HCT116 (cell line): ENCODE results near the gene THTPA. TPM values are rescaled to one million over a fixed set of nuclear protein-coding genes. Genes with fewer than 3 reads are reported as not detected.

Source experiments
- ATAC-seq: fragments of 200-7000 bp; cut with Tn5 transposase; 2 replicates; pipeline ENCODE4 v1.9.1; 2020; ENCODE audit warnings: mild to moderate bottlenecking, moderate library complexity
- BruUV-seq: library from RNA; stranded (reverse); fragments of 400-500 nt; replicated peaks from 2 replicates; lab custom pipeline; 2021; lab: Mats Ljungman, UMichigan
- CTCF ChIA-PET: fragments of 300-600 bp; sonication (Branson Sonifier 250); formaldehyde crosslinking; loops from one replicate; lab custom pipeline; 2021; ENCODE audit warnings: antibody characterized with exemption; lab: Charles Lee
- POLR2A ChIA-PET: fragments of 300-600, 350-600 bp; sonication (Branson Sonifier 250); formaldehyde crosslinking; loops from one replicate; lab custom pipeline; 2021; ENCODE audit warnings: antibody characterized with exemption; lab: Charles Lee
- RAD21 ChIA-PET, 2 experiments: fragments of 300-600 bp; sonication (Branson Sonifier 250); formaldehyde crosslinking; loops; one replicate each; lab custom pipeline; 2023; ENCODE audit warnings: low total read pairs in 2 of 2; ENCODE audit not compliant: uncharacterized antibody in 2 of 2, unreplicated experiment in 2 of 2, low non-redundant PET in 1 of 2; lab: Charles Lee
- DNase-seq: peaks from one replicate; pipeline ENCODE4 v3.0.0-alpha.2; 2010; ENCODE audit warnings: low read depth, low spot score
- H2AFZ ChIP-seq: fragments of 200-600 bp; shearing (Covaris generic), sonication (generic); 2 replicates; pipeline ENCODE4 v1.6.1; 2017; ENCODE audit warnings: low read depth, mixed run types, mixed read lengths, antibody characterized with exemption, low read length; ENCODE audit not compliant: poor library complexity, severe bottlenecking
- H3K27ac ChIP-seq: 2 replicates; pipeline ENCODE4 v1.5.1; 2012; ENCODE audit warnings: low read depth, low read length
- H3K27me3 ChIP-seq: fragments of 200-600 bp; sonication (generic); 2 replicates; pipeline ENCODE4 v1.6.1; 2016; ENCODE audit warnings: mixed run types, low read length, mixed read lengths; ENCODE audit not compliant: insufficient read depth
- H3K36me3 ChIP-seq, 2 experiments: fragments of 200-500 bp in 1 of 2; fragments of 200-600 bp in 1 of 2; sonication (Bioruptor generic) in 1 of 2; sonication (generic) in 1 of 2; 2 replicates each; pipeline versions ENCODE4 v1.5.1 to v1.6.1; 2014 to 2016; ENCODE audit warnings: low read length in 2 of 2, inconsistent platforms in 1 of 2, mixed read lengths in 1 of 2, mixed run types in 1 of 2; ENCODE audit not compliant: insufficient read depth in 2 of 2, control insufficient read depth in 1 of 2
- H3K4me1 ChIP-seq, 2 experiments: fragments of 200-600 bp in 1 of 2; sonication (generic) in 1 of 2; 2 replicates each; pipeline versions ENCODE4 v1.5.1 to v1.6.1; 2012 to 2017; ENCODE audit warnings: low read length in 2 of 2, inconsistent platforms in 1 of 2, mild to moderate bottlenecking in 1 of 2, mixed read lengths in 1 of 2, mixed run types in 1 of 2, moderate library complexity in 1 of 2; ENCODE audit not compliant: insufficient read depth in 2 of 2, control insufficient read depth in 1 of 2
- H3K4me2 ChIP-seq: fragments of 200-600 bp; sonication (generic); 2 replicates; pipeline ENCODE4 v1.6.1; 2017; ENCODE audit warnings: mixed run types, low read length, mixed read lengths
- H3K4me3 ChIP-seq, 2 experiments: fragments of 200-600 bp in 1 of 2; sonication (generic) in 1 of 2; replicated peaks in 1 of 2; 2 replicates each; pipeline ENCODE4 v1.5.1; 2011 to 2016; ENCODE audit warnings: low read length in 2 of 2, control low read depth in 1 of 2, low read depth in 1 of 2, mild to moderate bottlenecking in 1 of 2, mixed read lengths in 1 of 2, mixed run types in 1 of 2
- H3K79me2 ChIP-seq: fragments of 200-600 bp; sonication (generic); 2 replicates; pipeline ENCODE4 v1.6.1; 2017; ENCODE audit warnings: mild to moderate bottlenecking, mixed run types, low read length, moderate library complexity, mixed read lengths; ENCODE audit not compliant: insufficient read depth
- H3K9ac ChIP-seq: fragments of 200-600 bp; sonication (generic); 2 replicates; pipeline ENCODE4 v1.6.1; 2016; ENCODE audit warnings: low read length, mixed read lengths
- H3K9me2 ChIP-seq: fragments of 200-600 bp; sonication (generic), shearing (Covaris generic); 2 replicates; pipeline ENCODE4 v1.6.1; 2017; ENCODE audit warnings: mixed run types, mild to moderate bottlenecking, moderate library complexity; ENCODE audit not compliant: insufficient read depth
- H3K9me3 ChIP-seq, 2 experiments: fragments of 200-500 bp in 1 of 2; fragments of 200-600 bp in 1 of 2; sonication (Bioruptor generic) in 1 of 2; sonication (generic) in 1 of 2; 2 replicates each; pipeline ENCODE4 v1.6.1; 2014 to 2017; ENCODE audit warnings: low read length in 2 of 2, mixed read lengths in 2 of 2, inconsistent platforms in 1 of 2, low read depth in 1 of 2, mild to moderate bottlenecking in 1 of 2, mixed run types in 1 of 2, moderate library complexity in 1 of 2; ENCODE audit not compliant: control insufficient read depth in 1 of 2, insufficient read depth in 1 of 2
- H4K20me1 ChIP-seq: fragments of 200-600 bp; sonication (generic), shearing (Covaris generic); 2 replicates; pipeline ENCODE4 v1.6.1; 2017; ENCODE audit warnings: mixed run types, mild to moderate bottlenecking, moderate library complexity; ENCODE audit not compliant: insufficient read depth
- CBX3 ChIP-seq: IDR thresholded peaks from 2 replicates; pipeline ENCODE4 v1.6.1; 2012; ENCODE audit warnings: low read depth
- EGR1 ChIP-seq: IDR thresholded peaks from 2 replicates; pipeline ENCODE4 v1.6.1; 2012; ENCODE audit warnings: low read depth
- EZH2 ChIP-seq: fragments of 200-600 bp; sonication (generic); IDR thresholded peaks from 2 replicates; pipeline ENCODE4 v1.6.1; 2017; ENCODE audit warnings: antibody characterized with exemption, mixed run types
- JUND ChIP-seq: IDR thresholded peaks from 2 replicates; pipeline ENCODE4 v1.6.1; 2012
- POLR2AphosphoS5 ChIP-seq: IDR thresholded peaks from 2 replicates; pipeline ENCODE4 v1.6.1; 2011; ENCODE audit warnings: mild to moderate bottlenecking, low read depth, low read length, moderate library complexity
- RAD21 ChIP-seq: IDR thresholded peaks from 2 replicates; pipeline ENCODE4 v1.6.1; 2012; ENCODE audit warnings: low read depth, mild to moderate bottlenecking
- REST ChIP-seq: IDR thresholded peaks from 2 replicates; pipeline ENCODE4 v1.6.1; 2012; ENCODE audit warnings: low read depth
- SP1 ChIP-seq: IDR thresholded peaks from 2 replicates; pipeline ENCODE4 v1.6.1; 2012; ENCODE audit warnings: low read depth
- TCF7L2 ChIP-seq: IDR thresholded peaks from 2 replicates; pipeline ENCODE4 v1.7.0; 2011; ENCODE audit warnings: borderline replicate concordance, inconsistent platforms; ENCODE audit not compliant: insufficient read depth, insufficient read length; ENCODE audit errors: extremely low read depth
- ZBTB33 ChIP-seq: IDR thresholded peaks from 2 replicates; pipeline ENCODE4 v1.6.1; 2011; ENCODE audit warnings: mild to moderate bottlenecking, low read length, moderate library complexity; ENCODE audit not compliant: insufficient replicate concordance; ENCODE audit errors: extremely low read depth
- ZFX ChIP-seq: fragments of 450-650 bp; IDR thresholded peaks from 2 replicates; pipeline ENCODE4 v1.6.1; 2017
- ZNF274 ChIP-seq: fragments of 200-500 bp; sonication (Bioruptor generic); IDR thresholded peaks from 2 replicates; pipeline ENCODE4 v1.6.1; 2014; ENCODE audit warnings: mild to moderate bottlenecking, low read depth, low read length, inconsistent platforms
- intact Hi-C: fragments of 100-400 bp; cut with micrococcal nuclease; formaldehyde crosslinking; loops from 2 replicates; pipeline ENCODE4 v1.10.0; 2022
- total RNA-seq: library from RNA; stranded (reverse); gene quantifications from one replicate; pipeline ENCODE4 v1.2.1, GENCODE V29; 2021; ENCODE audit not compliant: unreplicated experiment

The THTPA gene
- total RNA-seq, 1 experiment from 2014 or later = 5.8 TPM

DNA sequence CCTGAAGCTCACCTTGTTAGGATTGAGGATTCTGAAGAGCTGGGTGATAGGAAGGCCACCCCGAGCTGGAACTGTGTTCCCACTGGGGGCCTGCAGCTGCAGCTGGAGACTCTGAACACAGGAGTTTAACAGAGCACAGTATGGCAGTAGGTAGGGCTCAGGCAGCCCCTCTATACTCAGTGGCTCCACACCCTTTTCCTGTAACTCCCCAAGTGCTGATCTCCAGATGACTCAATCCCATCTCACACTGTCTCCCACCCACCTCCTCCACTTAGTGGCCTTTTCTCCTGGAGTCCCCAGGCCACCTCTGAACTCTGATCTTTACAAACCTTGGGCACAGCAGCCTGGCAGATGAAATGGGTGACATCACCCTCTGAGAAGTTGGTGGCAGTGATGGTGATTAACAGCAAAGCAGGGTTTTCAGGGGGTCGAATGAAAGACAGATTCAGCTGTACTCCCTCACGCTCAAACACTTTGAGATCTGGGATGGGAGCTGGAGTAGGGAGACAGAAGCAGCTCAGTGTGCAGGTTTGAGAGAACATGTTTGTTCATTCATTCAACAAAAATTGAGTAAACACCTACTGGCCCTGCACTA, 4.0 kb downstream of the THTPA start:
- TF ChIP-seq SP1 (no peak), EZH2 (no peak), TCF7L2 (no peak), ZBTB33 (no peak)
- Histone ChIP-seq H4K20me1 (no peaks in the 10 kb centered on the region), H2AFZ (no peak overlapping the region), H3K9ac (no peak overlapping the region), H3K4me2 (no peak overlapping the region), H3K4me1 (peaks cover 5 to 16% of the 10 kb centered on the region in 2 experiments; a peak in 2 of 4 replicates), H3K36me3 (peaks cover 16 to 22% of the 10 kb centered on the region in 2 experiments; a peak in 3 of 4 replicates), H3K79me2 (peaks cover 6% of the 10 kb centered on the region; the same call in 1 of the 2 replicates), H3K27me3 (no peaks in the 10 kb centered on the region), H3K27ac (no peak overlapping the region), H3K4me3 (no peak overlapping the region), H3K9me2 (no peaks in the 10 kb centered on the region), H3K9me3 (no peaks in the 10 kb centered on the region)
- ChIA-PET CTCF (interaction anchor here (0.7 to 6.0 kb wide), 11 partner anchors 8 to 439 kb away, joined by 3 to 69 read pairs (median 4); partner anchors contain the start of genes AP1G2 and PABPN1), RAD21 (no interaction called here), POLR2A (no interaction called here)
- no peak for DNase-seq
- intact Hi-C loops = loop anchor here (1.0 to 5.0 kb wide), 2 partner anchors 232 to 293 kb away; no protein-coding TSS in a partner anchor
- BruUV-seq = no TSS peak
- no peak for ATAC-seq

GRCh38 chr14:23561259-23561658, 5.2 kb downstream of the THTPA start:
- no peak overlapping the region for H3K9ac ChIP-seq
- peaks cover 2 to 10% of the 10 kb centered on the region in 2 experiments; a peak in 2 of 4 replicates for H3K4me1 ChIP-seq
- ATAC-seq (no peak), DNase-seq (no peak)
- ChIA-PET CTCF (interaction anchor here (1.2 to 6.0 kb wide), 4 partner anchors 76 to 441 kb away, joined by 3 to 69 read pairs (median 5); no protein-coding TSS in a partner anchor), POLR2A (no interaction called here), RAD21 (no interaction called here)
- no peaks in the 10 kb centered on the region for H3K9me2 ChIP-seq
- H3K36me3 ChIP-seq = peaks cover 22% of the 10 kb centered on the region in 2 experiments
- no TSS peak for BruUV-seq
- no peaks in the 10 kb centered on the region for H3K27me3 ChIP-seq
- no peaks in the 10 kb centered on the region for H3K9me3 ChIP-seq
- H2AFZ ChIP-seq = no peak overlapping the region
- intact Hi-C loops = no loop called here
- no peak overlapping the region for H3K4me2 ChIP-seq
- H4K20me1 ChIP-seq = no peaks in the 10 kb centered on the region
- peaks cover 8% of the 10 kb centered on the region; the same call in 1 of the 2 replicates for H3K79me2 ChIP-seq
- H3K27ac ChIP-seq = no peak overlapping the region
- no peak overlapping the region for H3K4me3 ChIP-seq
- TF ChIP-seq ZNF274 = no peak
- TF ChIP-seq JUND = no peak
- no peak for TF ChIP-seq CBX3
- no peak for TF ChIP-seq EGR1
- TF ChIP-seq RAD21 = no peak
- TF ChIP-seq REST = no peak
- no peak for TF ChIP-seq POLR2AphosphoS5
- TF ChIP-seq ZFX = no peak
